GM21786 (cell line): ENCODE data around the gene RASAL2.
"Not testable (repeated sequence)": the region's sequence is repeated elsewhere in the genome, so short reads cannot be mapped to it uniquely, and the experiment has no call there.

Source experiments
- ATAC-seq: cut with Tn5 transposase; IDR thresholded peaks from one replicate; pipeline ENCODE4 v1.9.1; 2021; ENCODE audit not compliant: unreplicated experiment

The RASAL2 gene

DNA sequence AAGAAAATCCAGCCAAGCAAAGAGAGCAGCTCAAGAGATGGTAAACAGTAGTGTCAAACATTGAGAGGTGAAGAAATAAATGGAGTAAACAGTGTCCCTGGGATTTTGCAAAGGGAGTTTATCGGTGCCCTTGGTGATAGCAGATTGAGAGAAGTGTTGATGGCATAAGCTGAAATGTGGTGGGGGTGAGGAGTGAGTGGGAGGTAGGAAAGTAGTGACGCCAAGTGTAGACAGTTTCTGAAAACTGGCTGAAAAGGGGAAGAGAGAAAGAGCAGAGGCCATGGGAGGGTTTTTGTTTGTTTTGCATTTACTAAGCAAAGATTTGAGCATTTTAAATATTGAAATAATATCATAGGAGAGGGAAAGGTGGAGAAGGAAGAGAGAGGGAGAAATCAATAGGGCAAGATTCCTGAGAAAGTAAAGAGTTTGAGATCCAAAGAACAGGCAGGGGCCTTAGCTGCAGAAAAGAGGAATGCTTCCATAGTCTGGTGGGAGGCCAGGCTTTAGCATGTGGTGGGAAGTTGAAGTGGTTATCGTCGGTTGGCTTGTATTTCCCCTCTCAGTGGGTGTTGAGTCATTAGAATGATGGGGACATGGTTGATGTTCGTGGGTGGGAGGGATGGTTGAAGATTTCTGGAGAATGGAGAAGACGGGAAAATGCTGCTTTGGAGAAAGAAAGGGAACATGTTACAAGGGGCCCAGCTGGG lies 26.8 kb upstream of the RASAL2 start:
- ATAC-seq = peak; percentile 99

DNA sequence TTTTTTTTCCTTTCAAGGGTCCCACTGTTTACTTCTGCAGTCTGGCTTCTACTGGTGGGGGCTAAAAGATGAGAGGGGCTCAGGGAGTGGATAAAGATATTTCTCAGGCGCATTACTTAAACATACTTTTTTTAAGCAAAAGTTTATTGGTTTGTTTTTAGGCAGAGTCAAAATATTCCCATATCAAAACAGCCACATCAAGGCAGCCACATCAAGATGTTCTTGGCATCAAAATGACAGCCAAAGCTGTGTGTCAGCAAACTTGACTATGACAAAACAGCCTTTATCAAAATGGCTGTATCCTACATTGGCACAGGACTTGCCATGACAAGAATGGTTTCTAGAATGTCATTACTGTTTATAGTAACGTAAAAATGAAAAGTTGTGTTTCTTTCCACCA lies 22.1 kb upstream of the RASAL2 start:
- no peak for ATAC-seq

DNA sequence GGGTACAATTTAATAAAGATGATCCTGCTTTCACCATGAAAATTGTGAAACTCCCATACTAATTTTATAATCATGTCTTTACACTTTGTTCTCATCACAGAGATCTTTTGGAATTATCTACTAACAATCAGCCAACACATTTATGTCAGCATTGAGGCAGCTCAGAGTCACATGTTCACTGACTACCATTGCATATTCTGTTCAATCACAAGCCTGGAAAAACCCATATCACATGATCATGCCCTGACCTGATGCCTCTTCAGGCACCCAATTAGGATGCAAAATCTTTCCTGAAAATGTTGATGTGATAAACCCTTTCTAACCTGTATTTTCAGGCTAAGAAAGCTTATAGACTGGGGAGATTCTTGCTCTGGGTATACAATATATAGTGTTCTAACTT lies 21.6 kb upstream of the RASAL2 start:
- no peak for ATAC-seq

DNA sequence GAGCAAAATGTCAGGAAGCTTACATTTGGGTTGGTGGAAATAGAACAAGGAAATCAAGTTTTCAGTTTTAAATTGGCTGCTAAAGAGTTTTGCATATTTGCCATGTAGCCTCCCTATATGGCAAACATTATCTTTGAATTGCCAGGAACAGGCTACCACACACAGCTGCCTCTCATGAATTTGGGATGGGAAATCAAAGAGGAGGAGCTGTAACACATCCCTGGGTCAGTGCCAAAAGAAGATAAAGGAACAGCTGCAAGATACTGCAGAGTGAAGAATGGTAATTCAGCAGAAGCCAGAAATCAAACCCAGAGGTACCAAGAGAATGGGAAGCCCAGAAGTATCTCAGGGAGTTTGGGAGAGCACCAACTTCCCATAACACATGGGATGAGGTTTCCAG lies 18.6 kb upstream of the RASAL2 start:
- no peak for ATAC-seq

DNA sequence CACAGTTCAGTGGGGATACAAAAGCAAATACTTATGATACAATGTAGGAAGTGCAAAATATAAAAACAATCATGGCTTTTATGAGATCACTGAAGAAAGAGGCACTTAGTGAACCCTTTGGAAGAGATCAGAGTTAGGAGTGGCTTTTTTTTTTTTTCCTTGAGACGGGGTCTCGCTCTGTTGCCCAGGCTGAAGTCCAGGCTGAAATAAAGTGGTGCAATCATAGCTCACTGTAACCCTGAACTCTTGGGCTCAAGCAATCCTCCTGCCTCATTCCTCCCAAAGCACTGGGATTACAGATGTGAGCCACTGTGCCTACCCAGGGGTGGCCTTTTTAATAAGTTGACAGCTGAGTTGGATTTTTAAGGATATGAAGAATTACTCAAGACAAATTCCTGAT lies 17.3 kb upstream of the RASAL2 start:
- ATAC-seq = no peak

DNA sequence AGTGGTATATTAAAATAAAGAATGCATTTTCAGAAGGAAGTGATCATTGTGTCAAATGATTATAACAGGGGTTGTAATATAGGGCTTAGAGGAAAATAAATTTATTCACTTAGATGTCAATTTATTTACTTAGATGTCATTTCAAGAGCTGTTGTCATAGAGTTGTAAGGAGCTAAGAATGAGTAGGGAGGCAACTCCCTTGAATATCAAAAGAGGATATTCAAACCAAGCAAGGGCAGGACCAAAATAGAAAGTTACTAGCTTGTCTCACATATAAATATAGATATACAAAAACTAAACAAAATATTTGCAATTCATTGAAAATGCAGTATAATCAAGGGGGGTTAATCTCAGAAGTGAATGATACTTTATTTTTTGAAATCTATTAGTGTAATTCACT lies 16.0 kb upstream of the RASAL2 start:
- ATAC-seq = no peak

DNA sequence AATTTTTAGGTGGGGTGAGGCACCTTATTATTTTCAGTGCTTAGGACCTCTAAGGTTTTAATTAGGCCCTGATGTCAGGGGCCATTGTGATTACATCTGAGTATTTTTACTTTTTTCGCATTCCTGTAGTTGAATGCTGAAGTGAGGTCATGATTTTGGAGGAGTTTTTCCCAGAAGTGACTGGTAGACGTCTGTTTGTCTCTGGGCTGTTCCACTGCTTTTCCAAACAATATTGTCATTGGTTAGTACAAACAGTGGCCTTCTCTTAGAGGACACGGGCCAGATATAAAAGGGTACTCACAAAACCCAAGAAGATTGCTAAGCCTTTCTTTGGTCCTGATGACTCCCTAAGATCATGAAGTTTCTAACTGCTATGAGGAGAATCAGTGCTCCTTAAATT lies 7.6 kb upstream of the RASAL2 start:
- no peak for ATAC-seq

DNA sequence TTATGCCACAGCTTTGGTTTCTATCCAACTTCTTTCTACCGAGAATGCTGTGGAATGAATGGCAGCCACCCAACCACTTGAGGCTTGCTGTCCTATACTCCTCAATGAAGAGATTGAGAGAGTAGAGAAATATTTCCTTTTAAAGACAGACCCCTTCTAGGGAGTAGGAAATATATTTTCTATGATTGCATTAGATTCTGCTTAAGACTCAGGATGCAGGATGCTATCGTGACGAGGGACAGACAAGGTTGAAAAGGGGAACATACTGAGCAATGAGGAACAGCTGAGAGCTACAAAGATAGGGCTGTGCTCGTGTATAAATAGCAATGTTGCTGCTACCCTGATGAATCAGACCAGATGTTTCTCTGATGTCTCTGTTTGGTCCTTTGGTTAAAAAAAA lies 7.1 kb upstream of the RASAL2 start:
- ATAC-seq = no peak

DNA sequence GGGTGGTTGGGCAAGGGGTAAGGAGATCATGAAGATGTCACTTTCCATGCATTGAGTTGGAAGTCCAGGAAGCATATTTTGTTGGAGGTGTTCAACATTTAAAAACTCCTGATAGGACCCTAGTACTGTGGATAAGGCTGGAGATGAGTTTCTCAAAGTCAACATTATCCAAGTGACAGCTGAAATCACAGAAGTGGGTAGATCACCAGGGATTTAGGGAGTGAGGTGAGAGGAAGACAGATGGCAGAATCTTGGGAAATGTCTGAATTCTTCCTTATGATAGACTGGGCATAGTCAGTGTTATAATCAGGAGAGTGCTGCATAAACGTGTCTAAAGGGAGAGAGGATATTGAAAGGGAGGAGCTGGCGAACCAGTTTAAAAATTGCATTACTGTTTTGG lies 5.3 kb upstream of the RASAL2 start:
- no peak for ATAC-seq

DNA sequence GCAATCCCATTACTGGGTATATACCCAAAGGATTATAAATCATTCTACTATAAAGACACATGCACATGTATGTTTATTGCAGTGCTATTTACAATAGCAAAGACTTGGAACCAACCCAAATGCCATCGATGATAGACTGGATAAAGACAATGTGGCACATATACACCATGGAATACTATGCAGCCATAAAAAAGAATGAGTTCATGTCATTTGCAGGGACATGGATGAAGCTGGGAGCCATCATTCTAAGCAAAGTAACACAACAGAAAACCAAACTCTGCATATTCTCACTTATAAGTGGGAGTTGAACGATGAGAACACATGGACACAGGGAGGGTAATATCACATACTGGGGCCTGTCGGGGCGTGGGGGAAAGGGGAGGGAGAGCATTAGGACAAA lies 2.5 kb upstream of the RASAL2 start:
- not testable (repeated sequence) for ATAC-seq

DNA sequence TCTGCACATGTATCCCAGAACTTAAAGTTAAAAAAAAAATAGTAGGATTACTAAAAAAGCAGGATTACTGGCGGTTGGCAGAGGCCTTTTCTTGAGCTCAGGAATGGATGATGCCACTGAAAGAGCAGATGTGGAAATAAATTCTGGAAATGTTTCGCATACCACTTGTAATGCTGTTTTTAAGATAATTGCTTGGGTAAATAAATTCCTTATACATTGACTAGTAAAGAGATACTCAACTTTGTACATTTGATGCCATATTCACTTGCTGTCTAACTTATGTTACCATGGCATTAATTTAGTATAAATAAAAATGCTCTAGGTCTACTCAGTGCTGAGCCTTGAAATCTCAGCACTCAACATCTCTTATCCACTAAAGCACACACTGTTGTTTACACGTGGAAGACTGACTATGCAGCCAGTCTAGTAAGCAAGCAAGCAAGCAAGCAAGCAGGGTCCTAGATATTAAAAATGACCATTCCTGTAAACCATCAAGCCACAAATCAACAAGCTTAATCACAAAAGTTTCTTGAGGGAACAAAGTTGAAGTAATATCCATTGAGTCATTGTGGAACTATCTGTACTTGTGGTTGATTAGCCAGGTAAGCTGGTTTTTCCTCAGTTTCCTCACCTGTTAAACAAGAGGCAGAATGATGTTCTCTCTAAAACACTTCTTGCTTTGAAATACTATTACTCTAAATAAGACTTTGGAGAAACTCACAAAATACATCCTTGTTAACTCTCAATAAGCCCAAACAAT lies 1.7 kb upstream of the RASAL2 start:
- no peak for ATAC-seq

DNA sequence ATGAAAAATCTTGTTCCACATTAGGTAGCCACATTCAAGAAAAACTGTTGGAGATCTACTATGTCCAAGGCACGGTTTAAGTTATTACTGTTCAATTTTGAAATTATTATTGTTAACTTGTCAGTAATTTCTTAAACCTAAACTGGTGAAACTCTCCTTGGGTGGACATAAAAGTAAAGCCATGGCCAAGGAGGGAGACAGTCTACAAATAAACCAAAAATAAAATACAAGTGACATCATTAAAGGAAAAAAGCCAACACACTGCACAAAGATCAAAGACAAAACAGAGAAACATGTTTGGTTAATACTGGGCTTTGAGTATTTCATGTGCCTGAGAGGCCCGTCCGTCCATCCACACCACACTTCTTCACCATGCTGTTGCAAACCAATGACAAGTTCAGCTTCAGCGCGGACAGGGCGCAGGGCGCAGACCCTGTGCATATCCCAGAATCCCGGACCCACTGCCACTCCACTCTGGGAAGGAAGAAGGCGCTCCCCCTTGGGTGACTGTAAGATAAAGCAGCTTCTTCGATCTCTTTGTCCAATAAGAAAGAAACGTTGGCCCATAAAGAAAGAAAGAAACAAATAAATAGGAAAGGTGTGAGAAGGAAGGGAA lies 918 bp upstream of the RASAL2 start:
- ATAC-seq = peak; percentile 3

DNA sequence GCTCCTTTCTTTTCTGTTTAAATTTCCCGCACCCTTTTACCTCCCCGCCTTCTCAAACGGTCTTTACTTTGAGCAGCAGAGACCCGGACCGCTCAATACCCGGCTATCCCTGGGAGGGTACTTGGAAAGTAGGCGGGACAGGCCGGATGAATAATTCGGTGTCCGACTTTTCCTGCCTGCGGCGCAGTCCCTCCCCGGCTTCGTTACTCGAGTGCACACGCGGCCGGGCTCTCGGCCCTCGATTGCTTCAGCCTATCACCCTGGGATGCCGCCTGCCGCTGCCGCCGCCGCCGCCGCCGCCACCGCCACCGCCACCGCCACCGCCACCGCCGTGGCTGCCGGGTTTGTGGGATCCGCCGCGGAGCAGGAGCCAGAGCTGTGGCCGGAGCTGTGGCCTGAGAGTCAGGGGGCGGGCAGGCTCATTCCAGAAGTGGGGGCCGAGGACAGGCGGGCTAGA lies 382 bp upstream of the RASAL2 start:
- peak; percentile 82 for ATAC-seq

DNA sequence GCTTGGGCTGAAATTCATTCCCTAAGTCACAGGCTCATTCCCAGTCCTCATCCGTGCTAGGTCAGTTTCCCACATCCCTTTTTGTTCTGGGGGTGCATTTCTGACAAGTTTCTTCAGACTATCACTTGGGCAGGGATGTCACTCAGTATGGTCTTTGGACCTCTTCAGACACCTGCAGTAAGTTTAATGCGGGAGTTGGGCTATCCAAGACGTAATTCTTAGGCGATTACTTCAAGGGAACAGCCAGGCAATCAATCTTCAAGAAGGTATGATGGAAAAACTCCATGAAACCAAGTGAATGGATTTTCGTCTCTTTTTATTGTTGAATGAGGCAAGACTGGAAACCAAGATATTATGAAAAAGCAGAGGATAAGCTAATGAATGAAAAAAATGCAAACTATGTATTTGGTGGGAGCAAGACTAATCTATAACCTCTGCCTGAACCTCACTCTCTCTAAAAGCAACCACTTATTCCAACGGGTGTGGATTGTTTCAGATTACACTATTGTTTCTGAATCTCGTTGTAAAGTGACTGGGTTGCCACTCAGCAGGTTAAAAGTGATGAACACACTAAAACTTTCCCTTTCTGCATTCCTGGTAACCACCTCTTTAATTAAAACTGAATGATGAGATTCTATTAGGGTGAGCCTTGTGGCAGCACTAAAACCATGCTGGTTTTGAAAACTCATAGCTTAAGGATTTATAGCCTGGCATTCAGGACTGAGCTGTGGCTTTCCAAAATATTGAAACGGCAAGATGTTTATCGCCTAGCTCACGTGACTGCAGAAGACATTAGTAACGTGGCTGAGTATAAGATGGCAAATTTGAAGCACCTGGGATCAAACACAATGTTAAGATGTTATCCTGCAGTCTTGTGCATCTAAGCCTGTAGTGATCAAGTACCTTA lies 1.1 kb downstream of the RASAL2 start:
- no peak for ATAC-seq

DNA sequence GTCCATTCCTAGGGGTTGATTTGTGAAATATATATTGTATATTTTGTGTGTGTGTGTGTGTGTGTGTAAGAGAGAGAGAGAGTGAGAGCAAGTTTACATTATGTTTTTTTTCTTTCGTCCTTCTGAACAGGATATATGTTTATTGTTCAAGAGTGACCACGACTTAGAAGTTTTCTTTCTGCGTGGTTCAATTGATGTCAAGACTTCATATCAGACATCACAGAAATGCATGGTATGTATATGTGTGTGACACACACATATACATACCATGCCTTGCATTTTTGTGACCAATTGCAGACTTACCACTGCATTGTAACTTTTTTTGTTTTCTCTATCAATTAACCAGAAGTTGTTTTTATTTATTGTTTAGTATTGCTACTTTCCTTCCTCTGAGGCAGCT lies 2.5 kb downstream of the RASAL2 start:
- no peak for ATAC-seq

DNA sequence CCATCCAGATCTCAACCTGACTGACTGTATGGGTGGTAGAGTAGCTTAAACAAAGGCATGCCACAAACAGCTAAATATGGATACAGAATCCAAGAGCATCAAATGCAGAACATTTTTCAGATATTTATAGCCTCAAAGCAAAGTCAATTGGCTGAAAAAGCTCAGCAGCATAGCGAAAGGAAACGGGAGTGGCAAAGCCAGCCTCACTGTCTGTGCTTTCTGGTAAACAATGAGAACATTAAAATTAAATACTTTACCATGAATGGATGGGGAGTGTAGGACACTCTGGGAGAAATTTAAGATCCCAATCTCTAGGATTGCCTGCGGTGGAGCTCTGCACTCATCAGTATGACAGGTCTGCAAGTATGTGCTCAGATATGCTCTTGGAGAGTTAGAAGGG lies 4.4 kb downstream of the RASAL2 start:
- no peak for ATAC-seq

DNA sequence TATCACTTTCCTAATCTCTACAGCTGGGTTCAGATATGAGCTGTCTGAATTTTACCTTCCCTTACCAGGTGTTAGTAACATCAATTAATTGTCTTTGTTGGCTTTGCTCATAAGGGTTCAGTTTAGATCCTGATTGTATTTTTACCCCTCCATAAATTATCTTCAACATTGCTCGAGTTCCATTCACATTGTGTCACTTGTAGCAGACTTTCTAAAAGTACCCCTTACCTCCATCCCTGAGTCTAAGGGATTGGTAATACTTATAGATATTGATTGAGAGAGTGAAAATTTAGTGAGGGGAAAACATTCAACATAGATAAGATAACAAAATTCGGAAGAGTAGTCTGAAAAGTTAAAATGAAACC lies 7.3 kb downstream of the RASAL2 start:
- ATAC-seq = no peak

DNA sequence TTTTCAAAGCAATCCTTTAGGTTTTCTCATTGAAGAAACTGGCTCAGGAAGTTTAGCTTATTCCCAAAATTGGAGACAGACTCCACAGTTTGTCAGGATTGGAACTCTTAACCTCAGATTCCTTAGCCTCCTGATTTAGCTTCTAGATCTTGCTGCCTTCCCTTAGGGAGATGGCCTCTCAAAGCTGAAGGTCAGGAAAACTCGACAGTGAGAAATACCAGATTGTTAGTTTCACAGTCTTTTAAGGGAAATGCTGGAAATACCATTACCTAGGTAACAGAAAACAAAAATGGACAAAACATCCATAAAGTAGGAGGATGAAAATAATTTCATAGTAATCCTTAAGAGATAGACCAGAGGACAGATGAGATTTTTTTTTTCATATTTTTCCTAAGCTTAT lies 7.8 kb downstream of the RASAL2 start:
- no peak for ATAC-seq

DNA sequence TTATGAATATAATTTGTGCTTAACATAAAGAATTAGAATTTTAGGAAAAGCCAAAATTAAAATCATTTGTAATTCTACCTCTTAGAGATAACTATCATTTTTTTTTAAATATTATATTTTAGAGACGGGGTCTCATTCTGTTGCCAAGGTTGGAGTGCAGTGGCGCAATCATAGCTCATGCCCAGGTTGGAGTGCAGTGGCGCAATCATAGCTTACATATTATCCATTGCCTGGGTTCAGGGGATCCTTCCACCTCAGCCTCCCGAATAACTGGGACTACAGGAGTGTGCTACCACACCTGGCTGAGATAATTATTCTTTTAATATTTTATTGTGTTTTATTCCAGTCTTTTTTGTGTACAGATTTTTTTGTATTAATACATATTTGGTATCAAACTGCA lies 8.3 kb downstream of the RASAL2 start:
- ATAC-seq = no peak

DNA sequence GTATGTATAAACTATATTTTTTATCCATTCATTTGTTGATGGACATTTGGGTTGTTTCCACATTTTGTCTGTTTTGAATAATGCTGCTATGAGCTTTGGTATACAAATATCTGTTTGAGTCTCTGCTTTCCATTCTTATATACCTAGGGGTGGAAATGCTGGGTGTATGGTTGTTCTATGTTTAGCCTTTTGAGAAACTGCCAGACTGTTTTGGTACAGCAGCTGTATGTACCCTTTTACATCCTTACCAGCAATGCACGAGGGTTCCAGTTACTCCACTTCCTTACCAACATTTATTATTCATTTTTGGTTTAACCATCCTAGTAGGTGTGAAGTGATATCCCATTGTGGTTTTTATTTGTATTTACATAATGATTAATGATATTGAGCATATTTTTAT lies 13.9 kb downstream of the RASAL2 start:
- no peak for ATAC-seq
